ENCODE data around the gene MOSPD2.

MOSPD2 gene

GRCh38 chrX:14963447-14964236 is 90.4 kb downstream of the MOSPD2 start:
- TF ChIP-seq TAF1 (IDR thresholded peaks at IDR 0.05; ENCODE audit: borderline replicate concordance, insufficient read depth, low read length), result no peak
- no peak for TF ChIP-seq SIN3A (IDR thresholded peaks at IDR 0.05; ENCODE audit: borderline replicate concordance, insufficient read depth, low read length)
- no peak for TF ChIP-seq FOXP2 (optimal IDR thresholded peaks at IDR 0.05; ENCODE audit: borderline replicate concordance, extremely low read depth, extremely low read length, insufficient read depth)
- TF ChIP-seq REST (IDR thresholded peaks at IDR 0.05; ENCODE audit: insufficient read depth in 1 of 2, low read depth in 2 of 2, low read length in 2 of 2), result no peak
- TF ChIP-seq POLR2AphosphoS5 (IDR thresholded peaks at IDR 0.05; ENCODE audit: low read depth, low read length), result no peak

DNA sequence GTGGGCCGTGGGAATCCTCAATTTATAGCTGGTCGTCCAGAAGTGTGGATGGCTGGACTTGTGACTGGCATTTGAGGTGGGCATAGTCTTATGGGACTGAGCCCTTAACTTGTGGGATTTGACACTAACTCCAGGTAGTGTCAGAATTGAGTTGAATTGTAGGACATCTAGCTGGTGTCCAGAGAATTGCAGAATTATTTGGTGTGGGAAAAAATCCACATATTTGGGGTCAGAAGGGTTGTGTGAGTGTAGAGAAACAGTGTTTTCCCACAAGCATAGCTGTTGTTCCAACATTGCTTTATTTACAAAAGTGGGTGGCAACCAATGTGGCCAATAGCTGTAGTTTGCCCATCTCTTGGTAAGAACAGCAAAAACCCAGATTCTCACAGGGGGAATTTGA is 91.3 kb downstream of the MOSPD2 start:
- TF ChIP-seq TAF1 (IDR thresholded peaks at IDR 0.05; ENCODE audit: borderline replicate concordance, insufficient read depth, low read length) (no peak), REST (IDR thresholded peaks at IDR 0.05; ENCODE audit: insufficient read depth in 1 of 2, low read depth in 2 of 2, low read length in 2 of 2) (no peak), SIN3A (IDR thresholded peaks at IDR 0.05; ENCODE audit: borderline replicate concordance, insufficient read depth, low read length) (no peak)

Data from PFSK-1 (cell line).